MCF 10A (cell line): ENCODE data around the gene ALDH4A1. TPM values are rescaled to one million over a fixed set of nuclear protein-coding genes. Genes with fewer than 3 reads are reported as not detected.

Source experiments
- BruUV-seq: library from RNA; stranded (reverse); fragments of 400-500 nt; replicated peaks from 2 replicates; lab custom pipeline; 2021; lab: Mats Ljungman, UMichigan
- CTCF ChIA-PET: fragments of 300-600 bp; sonication (Branson Sonifier 250); formaldehyde crosslinking; extraction: SDS; loops from one replicate; lab custom pipeline; 2021; ENCODE audit warnings: antibody characterized with exemption, inconsistent platforms; lab: Yijun Ruan, JAX
- POLR2A ChIA-PET: fragments of 300-600, 350-650 bp; sonication (Branson Sonifier 250); formaldehyde crosslinking; extraction: SDS; loops from one replicate; lab custom pipeline; 2020; ENCODE audit warnings: antibody characterized with exemption, inconsistent platforms; lab: Yijun Ruan, JAX
- DNase-seq: peaks from one replicate; pipeline ENCODE4 v3.0.0-alpha.2; 2018; ENCODE audit not compliant: unreplicated experiment
- H3K27ac Mint-ChIP-seq: one replicate; pipeline ENCODE4 v1.8.0; 2022; ENCODE audit warnings: mild to moderate bottlenecking, low read depth, mixed read lengths; ENCODE audit not compliant: unreplicated experiment
- H3K27me3 Mint-ChIP-seq: one replicate; pipeline ENCODE4 v1.8.0; 2022; ENCODE audit warnings: mixed read lengths; ENCODE audit not compliant: insufficient read depth, unreplicated experiment
- H3K36me3 Mint-ChIP-seq: one replicate; pipeline ENCODE4 v1.8.0; 2022; ENCODE audit warnings: mild to moderate bottlenecking, moderate library complexity, mixed read lengths; ENCODE audit not compliant: insufficient read depth, unreplicated experiment
- H3K4me1 Mint-ChIP-seq: one replicate; pipeline ENCODE4 v1.8.0; 2022; ENCODE audit warnings: mixed read lengths; ENCODE audit not compliant: insufficient read depth, unreplicated experiment
- H3K4me3 Mint-ChIP-seq: one replicate; pipeline ENCODE4 v1.8.0; 2022; ENCODE audit warnings: mild to moderate bottlenecking, moderate library complexity, mixed read lengths; ENCODE audit not compliant: unreplicated experiment
- H3K9me3 Mint-ChIP-seq: one replicate; pipeline ENCODE4 v1.8.0; 2022; ENCODE audit warnings: mixed read lengths; ENCODE audit not compliant: unreplicated experiment
- CTCF ChIP-seq: fragments of 200-600 bp; IDR thresholded peaks from one replicate; pipeline ENCODE4 v1.8.0; 2022; ENCODE audit warnings: antibody characterized with exemption, mild to moderate bottlenecking; ENCODE audit not compliant: unreplicated experiment
- intact Hi-C: fragments of 100-400 bp; cut with micrococcal nuclease; formaldehyde crosslinking; loops from 2 replicates; pipeline ENCODE4 v1.14.1; 2022
- total RNA-seq: library from RNA; stranded (reverse); gene quantifications from 2 replicates; pipeline ENCODE4 v1.2.3, GENCODE V29; 2022

The ALDH4A1 gene
- total RNA-seq, 1 experiment from 2014 or later: 6.3 TPM

GRCh38 chr1:18945401-18945849 is 43.1 kb upstream of the ALDH4A1 start:
- POLR2A ChIA-PET: interaction anchor here (1.2 to 1.5 kb wide), 2 partner anchors 11 to 20 kb away, joined by 3 to 7 read pairs; partner anchors contain the start of gene IFFO2
- Mint-ChIP-seq H3K4me1 (peaks cover 53% of the 10 kb centered on the region), H3K27me3 (no peaks in the 10 kb centered on the region), H3K36me3 (peaks cover 14% of the 10 kb centered on the region), H3K4me3 (no peak overlapping the region), H3K9me3 (no peaks in the 10 kb centered on the region), H3K27ac (no peak overlapping the region)
- BruUV-seq: no TSS peak
- DNase-seq: no peak
- CTCF ChIA-PET: interaction anchor here (1.5 kb wide), 1 partner anchor 32 kb away, joined by 3 read pairs; no protein-coding TSS in a partner anchor
- TF ChIP-seq CTCF: no peak
- intact Hi-C loops: no loop called here

GRCh38 chr1:18944810-18945209 is 42.5 kb upstream of the ALDH4A1 start:
- H3K9me3 Mint-ChIP-seq: no peaks in the 10 kb centered on the region
- no peak for TF ChIP-seq CTCF
- no peak for DNase-seq
- H3K27me3 Mint-ChIP-seq: no peaks in the 10 kb centered on the region
- H3K36me3 Mint-ChIP-seq: peaks cover 11% of the 10 kb centered on the region
- intact Hi-C loops: no loop called here
- ChIA-PET CTCF (interaction anchor here (1.6 kb wide), 1 partner anchor 130 kb away, joined by 6 read pairs; no protein-coding TSS in a partner anchor), POLR2A (interaction anchor here (1.2 kb wide), 1 partner anchor 21 kb away, joined by 3 read pairs; no protein-coding TSS in a partner anchor)
- no peak overlapping the region for H3K4me3 Mint-ChIP-seq
- peaks cover 53% of the 10 kb centered on the region for H3K4me1 Mint-ChIP-seq
- no peak overlapping the region for H3K27ac Mint-ChIP-seq
- no TSS peak for BruUV-seq

GRCh38 chr1:18943914-18944572 is 41.7 kb upstream of the ALDH4A1 start:
- CTCF ChIA-PET: interaction anchor here (0.7 to 1.6 kb wide), 3 partner anchors 131 to 699 kb away, joined by 3 to 6 read pairs (median 3); no protein-coding TSS in a partner anchor
- no peaks in the 10 kb centered on the region for H3K27me3 Mint-ChIP-seq
- no peak overlapping the region for H3K4me3 Mint-ChIP-seq
- H3K27ac Mint-ChIP-seq: no peak overlapping the region
- no peaks in the 10 kb centered on the region for H3K9me3 Mint-ChIP-seq
- no TSS peak for BruUV-seq
- POLR2A ChIA-PET: interaction anchor here (0.7 to 3.4 kb wide), 2 partner anchors 10 to 267 kb away, joined by 3 to 8 read pairs; no protein-coding TSS in a partner anchor
- peaks cover 50% of the 10 kb centered on the region for H3K4me1 Mint-ChIP-seq
- H3K36me3 Mint-ChIP-seq: peaks cover 10% of the 10 kb centered on the region
- no peak for DNase-seq
- TF ChIP-seq CTCF: no peak
- intact Hi-C loops: no loop called here

- peaks cover 7% of the 10 kb centered on the region for H3K36me3 Mint-ChIP-seq
- BruUV-seq: no TSS peak
- intact Hi-C loops: no loop called here
These were observed 40.8 kb upstream of the ALDH4A1 start for GRCh38 chr1:18943162-18943561.

More at GRCh38 chr1:18943162-18943561, 40.8 kb upstream of the ALDH4A1 start:
- ChIA-PET CTCF (interaction anchor here (1.0 to 1.6 kb wide), 2 partner anchors 14 to 132 kb away, joined by 4 to 6 read pairs; partner anchors contain the start of gene IFFO2), POLR2A (interaction anchor here (0.7 to 3.4 kb wide), 2 partner anchors 11 to 267 kb away, joined by 3 to 8 read pairs; no protein-coding TSS in a partner anchor)
- no peak overlapping the region for H3K4me3 Mint-ChIP-seq
- H3K4me1 Mint-ChIP-seq: peaks cover 41% of the 10 kb centered on the region
- no peak overlapping the region for H3K27ac Mint-ChIP-seq
- TF ChIP-seq CTCF: no peak
- no peak for DNase-seq
- H3K9me3 Mint-ChIP-seq: no peaks in the 10 kb centered on the region
- no peaks in the 10 kb centered on the region for H3K27me3 Mint-ChIP-seq
